Measurements from ENCODE around the gene TEAD1. TPM values are rescaled to one million over a fixed set of nuclear protein-coding genes. Genes with fewer than 3 reads are reported as not detected.

The TEAD1 gene
- total and polyA plus RNA-seq, 10 of the 15 experiments (the other 5 are each of a cell fraction or from before 2014, with no cell fraction given), result 0.01 to 0.59 (median 0.04) TPM; not detected in 6

GRCh38 chr11:12735262-12735661, 61.0 kb downstream of the TEAD1 start (continued):
- TF ChIP-seq ZBTB40 (IDR thresholded peaks at IDR 0.05; ENCODE audit: borderline replicate concordance) (no peak), JUND (IDR thresholded peaks at IDR 0.05; ENCODE audit: low read depth, low read length) (no peak)

GRCh38 chr11:12737024-12737423, 62.8 kb downstream of the TEAD1 start:
- H3K79me2 ChIP-seq (ENCODE audit: control insufficient read depth, insufficient read depth, low read length), result no peaks in the 10 kb centered on the region

More at GRCh38 chr11:12737024-12737423, 62.8 kb downstream of the TEAD1 start:
- POLR2A ChIA-PET, result no interaction called here
- Histone ChIP-seq H3K4me2 (ENCODE audit: control insufficient read depth, insufficient read depth) (no peak overlapping the region), H4K20me1 (ENCODE audit: control insufficient read depth, insufficient read depth) (no peaks in the 10 kb centered on the region), H3K4me1 (ENCODE audit: control insufficient read depth, insufficient read depth, low read length) (no peaks in the 10 kb centered on the region), H3K9ac (ENCODE audit: control insufficient read depth, insufficient read depth, low read length) (no peak overlapping the region), H3K27me3 (replicated peaks in 1 of 2; ENCODE audit: control insufficient read depth in 2 of 2, insufficient read depth in 2 of 2, low read length in 1 of 2) (no peaks in the 10 kb centered on the region), H3K36me3 (ENCODE audit: control insufficient read depth in 2 of 2, insufficient read depth in 2 of 2, low read length in 1 of 2) (no peaks in the 10 kb centered on the region), H2AFZ (ENCODE audit: control insufficient read depth, low read depth, low read length) (no peak overlapping the region), H3K4me3 (no peak overlapping the region), H3K27ac (ENCODE audit: control insufficient read depth, insufficient read depth) (no peak overlapping the region), H3K9me3 (replicated peaks; ENCODE audit: control insufficient read depth, insufficient read depth, low read length) (no peaks in the 10 kb centered on the region; the same call in 2 of the 3 replicates)
- 16% methylated on average over 2 of the region's 2 CpGs for WGBS (ENCODE audit: insufficient coverage, insufficient replicate concordance, low lambda C conversion rate, missing lambda C conversion rate)
- no peak for DNase-seq (ENCODE audit: low read depth, low spot score)
- in situ Hi-C loops (cut with MboI) (no loop called here), intact Hi-C loops (cut with micrococcal nuclease; ENCODE audit: unreplicated experiment) (no loop called here)
- ATAC-seq, result no peak
- no peak for FAIRE-seq
- SMC1A ChIA-PET (ENCODE audit: uncharacterized antibody, unreplicated experiment), result no interaction called here
- CTCF ChIA-PET, result no interaction called here
- BruUV-seq (replicated peaks), result no TSS peak
- TF ChIP-seq FOXK2 (IDR thresholded peaks at IDR 0.05) (no peak), CHD2 (IDR thresholded peaks at IDR 0.05; ENCODE audit: borderline replicate concordance, low read depth, low read length) (no peak), STAT3 (IDR thresholded peaks at IDR 0.05; ENCODE audit: low read depth, low read length) (no peak)
- RAD21 ChIA-PET (ENCODE audit: unreplicated experiment), result no interaction called here
